Ovary (tissue), 3 donors: Measurements from ENCODE around the gene LY6G6D.

Source experiments
- CTCF ChIP-seq, 3 donors: fragments of 450-650 bp in 2 of 3; fragments of 200-600 bp in 1 of 3; IDR thresholded peaks; one replicate each; pipeline versions ENCODE4 v1.5.1 to v1.8.0; 2016 to 2022; ENCODE audit warnings: antibody characterized with exemption in 3 of 3, mild to moderate bottlenecking in 1 of 3
- EP300 ChIP-seq: sonication (generic); formaldehyde crosslinking; IDR thresholded peaks from one replicate; pipeline ENCODE4 v1.6.1; 2017; ENCODE audit warnings: antibody characterized with exemption
- POLR2A ChIP-seq: fragments of 450-650 bp; IDR thresholded peaks from one replicate; pipeline ENCODE4 v1.6.1; 2017; ENCODE audit warnings: antibody characterized with exemption, mild to moderate bottlenecking, moderate library complexity
- donor health status: DM: no; HTN: no; CAD: no.

- TF ChIP-seq CTCF (IDR thresholded peaks at IDR 0.05) (no peak), POLR2A (no peak), EP300 (no peak)
Measured at GRCh38 chr6:31767096-31767645, 52.0 kb downstream of the LY6G6D start.
